GM21619 (cell line): ENCODE results near the gene RFTN1.

Experiments used
- ATAC-seq: cut with Tn5 transposase; IDR thresholded peaks from one replicate; pipeline ENCODE4 v1.9.1; 2021; ENCODE audit not compliant: unreplicated experiment

RFTN1 gene

DNA sequence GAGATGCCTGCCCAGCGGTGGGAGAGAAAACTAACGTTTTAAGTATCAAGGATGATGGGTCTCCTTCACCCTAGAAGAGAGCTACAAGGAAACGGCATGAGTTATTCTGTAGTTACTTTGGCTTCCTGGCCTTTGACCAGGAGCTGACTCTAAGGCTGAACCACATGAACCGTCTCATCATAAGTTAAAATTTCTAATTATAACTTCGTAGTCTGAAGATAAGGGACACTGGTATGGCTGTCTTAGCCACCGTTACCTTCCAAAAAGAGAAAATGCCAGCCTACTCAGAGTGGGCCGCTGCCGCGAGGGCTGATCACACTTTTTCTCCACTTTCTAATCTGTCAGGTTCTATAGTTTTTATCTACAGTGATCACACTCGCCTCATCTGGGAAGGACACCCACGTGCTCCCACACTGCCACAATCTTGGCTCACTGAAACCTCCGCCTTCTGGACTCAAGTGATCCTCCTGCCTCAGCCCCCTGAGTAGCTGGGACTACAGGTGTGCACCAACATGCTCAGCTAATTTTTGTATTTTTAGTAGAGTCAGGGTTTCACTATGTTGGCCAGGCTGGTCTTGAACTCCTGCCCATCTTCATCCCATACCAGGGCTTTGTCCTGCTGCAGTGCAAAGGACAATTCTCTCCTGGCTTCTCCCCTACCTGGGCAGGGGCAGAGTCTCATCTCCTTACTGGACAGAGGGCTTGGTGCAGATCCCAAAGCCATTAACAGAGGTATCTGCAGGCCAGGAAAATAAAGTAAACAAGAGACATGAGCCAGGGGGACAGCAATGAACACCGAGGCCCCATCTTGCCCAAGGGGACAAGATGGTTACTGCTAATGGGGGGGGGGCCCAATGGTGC, 73.4 kb downstream of the RFTN1 start:
- ATAC-seq = no peak

DNA sequence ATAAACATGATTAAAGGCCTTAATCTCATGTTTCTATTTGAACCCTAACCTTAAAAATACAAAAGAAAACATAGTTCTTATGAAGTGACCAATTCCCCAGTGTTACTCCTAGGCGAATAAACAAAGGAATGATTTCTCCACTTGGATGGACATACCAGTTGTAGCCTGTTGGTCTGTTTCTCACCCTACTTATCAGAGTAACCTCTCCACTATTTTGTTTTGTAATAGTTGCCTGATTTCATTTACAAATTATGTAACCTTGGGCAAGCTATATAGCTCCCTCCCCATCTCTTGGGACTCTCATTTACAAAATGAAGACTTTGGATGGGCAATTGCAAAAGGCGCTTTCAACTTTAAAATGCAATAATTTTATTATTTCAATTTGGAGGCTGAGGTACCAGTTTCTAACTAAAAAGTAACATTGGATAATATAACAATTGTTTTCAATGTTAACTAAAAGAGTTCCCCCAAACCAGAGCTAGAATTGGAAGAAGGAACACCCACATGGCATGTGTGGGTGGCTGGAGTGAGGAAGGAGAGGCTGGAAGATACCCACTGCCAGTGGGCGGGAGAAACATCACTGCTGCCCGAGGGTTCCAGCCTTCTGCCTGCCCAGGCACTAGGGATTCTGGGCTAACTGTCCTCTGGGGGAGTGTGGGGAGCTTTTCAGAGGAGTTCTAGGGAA, 74.2 kb downstream of the RFTN1 start:
- ATAC-seq = no peak

DNA sequence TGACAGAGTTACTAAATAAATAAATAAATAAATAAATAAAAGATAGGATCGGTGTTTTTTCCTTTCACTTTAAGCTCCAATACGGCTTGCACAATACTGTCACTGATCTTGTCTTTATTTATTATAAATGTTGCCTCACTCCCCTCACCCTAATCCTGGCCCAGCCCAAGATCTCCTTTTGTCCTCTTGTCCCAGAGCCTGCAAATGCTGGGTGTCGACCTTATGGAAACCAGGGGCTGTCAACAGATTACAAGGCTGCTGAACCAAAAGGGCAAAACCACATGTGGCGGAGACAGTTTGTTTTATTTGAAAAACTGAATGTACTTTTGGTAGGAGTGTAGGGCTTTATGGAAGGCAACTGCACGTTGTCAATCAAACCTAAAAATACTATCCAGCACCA, 75.9 kb downstream of the RFTN1 start:
- no peak for ATAC-seq

DNA sequence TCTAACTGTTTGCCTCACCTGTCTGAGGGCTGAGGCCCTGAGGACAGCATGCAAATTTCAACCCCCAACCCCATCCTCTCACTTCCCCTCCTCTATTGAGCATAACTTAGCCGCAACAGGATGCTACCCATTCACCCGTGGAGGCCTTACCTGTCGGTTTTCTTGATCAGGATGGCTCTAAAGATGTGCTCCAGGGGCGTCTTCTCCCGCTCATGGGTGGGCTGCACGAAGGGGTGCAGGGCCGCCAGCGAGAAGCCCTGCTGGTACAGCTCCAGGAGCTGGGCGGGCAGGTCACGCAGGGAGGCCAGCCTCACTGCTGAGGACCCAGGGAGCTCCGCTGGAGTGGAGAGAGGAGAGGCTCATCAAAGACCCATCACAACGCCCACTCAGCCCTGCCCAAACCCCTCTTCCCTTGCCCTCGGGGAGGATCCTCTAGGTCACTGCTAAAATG, 79.8 kb downstream of the RFTN1 start:
- ATAC-seq = peak; percentile 79

DNA sequence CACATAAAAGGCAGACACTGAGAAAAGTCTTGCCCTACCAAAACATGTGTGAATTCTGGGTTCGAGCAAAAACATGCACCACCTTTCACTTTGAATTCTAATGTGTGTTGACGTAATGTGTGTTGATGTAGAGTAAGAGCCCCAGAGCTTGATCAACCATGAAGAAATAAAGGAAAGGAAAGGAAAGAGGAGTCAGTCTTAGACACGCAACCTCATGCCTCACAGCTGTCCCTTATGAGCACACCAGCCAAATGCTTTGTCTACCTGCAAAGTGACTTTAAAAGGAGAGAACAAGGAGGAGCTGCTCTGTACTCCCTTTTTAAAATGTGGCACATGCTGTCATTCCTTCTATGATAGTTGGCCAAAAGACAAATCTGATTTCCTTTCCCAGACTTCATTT, 80.8 kb downstream of the RFTN1 start:
- no peak for ATAC-seq

DNA sequence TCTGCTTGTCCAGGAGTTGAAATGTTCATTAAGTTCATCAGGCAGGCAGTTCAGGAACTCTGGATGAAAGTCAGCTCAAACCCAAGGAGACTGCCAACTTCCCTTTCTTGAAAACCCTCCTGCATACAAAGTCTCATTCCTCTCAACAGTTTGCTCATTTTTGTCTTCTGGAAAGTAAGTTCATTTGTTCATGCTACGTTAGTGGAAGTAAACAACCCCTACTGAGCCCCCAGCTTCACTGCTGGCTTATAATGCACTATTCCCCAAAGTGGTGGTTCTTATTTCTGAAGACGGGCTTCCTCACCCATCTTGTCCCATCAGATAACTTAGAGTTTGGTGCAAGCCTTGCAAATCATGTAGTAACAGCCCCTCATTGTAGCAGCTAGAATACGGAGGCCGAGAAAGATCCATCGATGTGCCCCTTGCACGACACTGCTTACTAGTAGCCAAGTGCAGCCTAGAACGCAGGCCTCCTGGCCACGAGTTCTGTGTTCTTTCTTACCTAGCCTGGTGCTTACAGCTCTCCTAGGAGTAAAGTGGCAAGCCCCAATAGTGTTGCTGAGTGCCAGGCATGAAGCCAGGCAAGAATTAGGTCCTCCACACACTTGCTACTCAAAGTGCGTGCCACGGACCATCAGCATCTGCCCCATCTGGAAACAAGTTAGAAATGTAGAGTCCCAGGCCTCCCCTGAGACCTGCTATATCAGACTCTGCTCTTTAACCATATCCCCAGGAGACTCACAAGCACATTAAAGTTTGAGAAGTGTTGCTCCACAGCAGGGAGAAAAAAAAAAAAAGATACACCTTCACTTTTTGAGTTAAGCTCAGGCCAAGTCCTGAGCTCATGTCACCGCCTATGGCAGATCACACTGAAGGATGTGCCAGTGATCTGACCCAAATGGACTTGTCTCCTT, 82.5 kb downstream of the RFTN1 start:
- ATAC-seq = peak; percentile 46

DNA sequence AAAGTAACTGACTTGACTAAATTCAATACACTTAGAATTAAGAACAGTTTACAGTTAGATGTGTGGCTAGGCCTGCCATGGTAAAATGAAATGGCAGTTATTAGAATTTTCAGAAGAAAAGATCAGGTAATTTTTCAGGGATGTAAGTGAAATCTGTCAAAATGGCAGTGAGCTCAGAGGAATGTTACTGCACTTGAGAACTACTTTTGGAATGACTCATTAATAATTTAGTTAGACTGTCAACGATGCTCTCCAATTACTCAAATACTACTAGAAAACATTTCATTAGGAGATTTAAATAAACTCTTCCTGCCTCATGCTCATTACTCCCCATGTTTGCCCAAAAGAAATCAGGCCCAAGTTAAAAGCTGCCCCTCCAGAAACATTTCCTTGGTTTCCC, 84.4 kb downstream of the RFTN1 start:
- no peak for ATAC-seq

DNA sequence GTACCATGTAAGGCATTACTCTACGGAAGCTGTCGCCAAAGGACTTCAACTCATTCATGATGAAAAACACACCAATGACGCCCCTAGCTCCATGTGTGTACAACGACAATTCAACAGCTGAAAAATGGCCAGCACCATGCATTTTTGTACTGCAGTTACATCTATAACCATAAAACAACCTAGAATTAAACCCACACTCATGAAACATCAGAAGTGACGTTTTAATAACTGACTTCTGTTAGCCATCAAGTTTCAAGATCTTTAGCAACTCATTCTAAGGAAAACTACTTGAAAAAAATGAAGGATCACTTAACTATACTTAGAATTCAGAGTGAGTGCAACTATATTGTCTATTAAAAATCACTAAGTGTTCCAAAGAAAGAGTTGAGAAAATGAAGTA, 84.9 kb downstream of the RFTN1 start:
- no peak for ATAC-seq

DNA sequence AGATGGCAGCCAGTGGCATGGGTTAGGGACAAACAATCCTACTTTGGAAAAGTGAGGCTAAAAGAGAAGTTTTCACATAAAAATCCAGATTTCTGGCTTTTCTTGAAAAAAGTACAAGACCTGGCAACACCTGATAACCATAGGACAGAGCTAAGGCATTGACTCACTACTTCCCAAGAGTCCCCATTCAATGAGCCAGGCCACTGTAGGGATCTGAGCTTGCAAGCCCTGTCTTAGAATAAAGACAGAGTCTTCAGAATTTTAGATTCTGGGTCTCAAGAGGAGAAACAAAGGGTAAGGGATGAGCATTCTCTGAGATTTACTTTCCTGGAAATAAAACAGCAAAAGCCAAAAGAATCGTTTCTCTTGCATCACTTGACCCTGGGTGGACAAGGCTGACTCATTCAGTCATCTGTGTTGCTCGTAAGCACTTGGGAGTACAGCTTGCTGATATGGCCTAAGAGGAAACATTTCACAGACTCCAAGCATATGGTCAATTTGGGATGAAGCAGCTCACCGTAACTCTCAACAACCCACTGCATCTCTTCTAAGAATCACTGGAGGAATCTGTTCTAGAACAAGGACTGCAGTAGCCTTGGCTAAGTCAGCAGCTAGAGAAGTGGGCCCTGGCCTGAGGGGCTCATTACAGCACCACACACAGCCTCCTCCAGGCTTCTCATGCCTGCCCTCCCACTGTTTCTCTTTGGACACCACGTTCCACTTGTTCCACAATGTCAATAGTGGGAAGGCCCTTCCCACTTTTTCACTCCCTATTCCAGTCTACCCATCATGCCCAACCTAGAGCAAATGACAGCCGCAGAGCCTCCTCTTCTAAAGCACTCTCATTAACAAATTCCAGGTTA, 86.2 kb downstream of the RFTN1 start:
- ATAC-seq = no peak

DNA sequence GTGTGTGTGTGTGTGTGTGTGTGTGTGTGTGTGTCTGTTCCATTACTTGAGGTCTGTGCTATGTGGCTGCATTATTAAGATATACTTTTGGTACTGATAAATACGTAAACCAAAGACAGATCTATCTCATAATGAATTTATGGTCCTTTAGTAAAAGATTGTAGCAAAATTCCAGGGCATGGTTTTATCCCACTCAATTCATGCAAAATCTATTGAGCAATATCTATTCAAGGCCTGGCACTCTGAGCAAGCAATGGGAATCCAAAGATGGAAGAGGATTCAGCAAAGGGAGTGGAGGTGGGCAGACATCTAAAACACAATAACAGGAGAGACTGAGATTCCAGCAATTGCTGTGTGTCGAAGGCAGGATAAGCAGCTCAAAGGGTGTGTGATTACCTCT, 86.8 kb downstream of the RFTN1 start:
- ATAC-seq = no peak

DNA sequence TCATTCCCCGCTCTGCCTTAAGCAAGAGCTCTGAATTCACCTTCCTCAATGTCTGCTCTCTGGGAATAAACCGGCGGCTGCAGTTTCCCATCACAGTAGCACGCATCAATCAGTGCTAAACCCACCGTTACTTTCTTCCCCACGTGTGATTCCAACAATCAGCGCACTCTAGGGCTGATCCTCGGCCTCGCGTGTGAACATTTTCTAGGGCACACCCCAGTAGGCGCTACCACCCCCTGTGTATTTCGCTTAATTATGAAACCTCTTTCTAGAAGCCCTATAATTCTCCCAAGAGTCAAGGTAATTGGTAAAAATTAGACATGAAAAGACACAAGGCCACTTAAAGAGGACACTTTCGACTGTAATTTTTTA, 87.5 kb downstream of the RFTN1 start:
- no peak for ATAC-seq

DNA sequence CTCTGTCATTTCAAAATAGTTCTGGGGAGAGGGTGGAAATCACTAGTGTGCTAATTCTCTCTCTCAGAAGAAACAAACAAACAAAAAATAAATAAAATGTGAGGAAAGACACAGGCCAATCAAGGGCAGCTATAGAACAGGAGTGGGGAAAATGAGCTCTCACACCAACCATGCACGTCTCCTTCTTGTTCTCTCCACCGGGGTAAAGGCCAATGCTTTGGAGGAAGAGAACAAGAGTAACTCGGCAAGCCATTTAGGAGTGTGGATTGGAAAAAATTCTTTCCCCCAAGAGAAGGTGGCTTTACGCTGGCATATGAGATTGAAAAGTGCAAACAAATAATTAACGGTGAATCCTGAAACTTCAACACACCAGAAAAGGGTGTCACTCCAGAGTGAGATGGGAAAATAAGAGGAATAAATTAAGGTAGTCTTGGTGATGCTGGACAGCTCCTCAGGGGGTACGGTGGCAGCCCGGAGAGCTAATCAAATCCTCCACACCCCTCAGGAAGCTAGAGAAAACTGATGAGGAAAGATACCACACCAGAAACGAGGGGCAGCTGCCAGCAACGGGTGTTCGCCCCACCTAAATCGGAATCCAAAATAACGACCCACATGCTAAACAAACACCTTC, 88.0 kb downstream of the RFTN1 start:
- no peak for ATAC-seq

DNA sequence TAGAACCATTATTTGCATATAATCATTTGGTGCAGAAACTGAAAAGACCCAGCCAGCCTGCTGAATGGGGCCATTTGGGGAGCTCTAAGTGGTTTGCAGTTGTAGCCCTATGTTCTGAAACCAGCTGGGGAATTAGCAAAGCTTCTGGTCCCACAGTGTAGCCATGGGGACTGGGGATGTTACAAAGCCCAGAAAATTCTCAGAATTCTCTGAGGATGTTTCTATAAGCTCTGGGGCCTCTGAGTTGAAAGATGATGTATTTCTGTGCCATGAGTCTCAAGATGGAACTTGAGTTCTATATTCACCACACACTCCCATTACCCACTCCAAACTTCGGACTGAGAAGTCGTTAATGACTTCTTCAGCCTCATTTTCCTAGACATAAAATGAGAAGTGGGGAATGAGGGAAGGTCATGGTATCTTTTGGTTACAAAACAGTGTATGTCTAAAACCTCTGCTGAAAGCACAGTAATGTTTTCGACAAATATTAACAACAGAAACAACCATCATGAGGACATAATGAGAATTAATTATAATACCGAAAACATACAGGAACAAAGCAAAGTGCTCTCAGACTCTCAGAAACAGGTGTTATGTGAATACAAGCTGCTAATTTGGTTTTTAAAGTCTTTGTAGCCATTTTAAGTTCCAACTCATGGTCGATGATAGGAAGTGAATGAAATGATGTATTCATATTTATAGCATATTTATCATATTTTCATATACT, 89.4 kb downstream of the RFTN1 start:
- ATAC-seq = peak; percentile 82

DNA sequence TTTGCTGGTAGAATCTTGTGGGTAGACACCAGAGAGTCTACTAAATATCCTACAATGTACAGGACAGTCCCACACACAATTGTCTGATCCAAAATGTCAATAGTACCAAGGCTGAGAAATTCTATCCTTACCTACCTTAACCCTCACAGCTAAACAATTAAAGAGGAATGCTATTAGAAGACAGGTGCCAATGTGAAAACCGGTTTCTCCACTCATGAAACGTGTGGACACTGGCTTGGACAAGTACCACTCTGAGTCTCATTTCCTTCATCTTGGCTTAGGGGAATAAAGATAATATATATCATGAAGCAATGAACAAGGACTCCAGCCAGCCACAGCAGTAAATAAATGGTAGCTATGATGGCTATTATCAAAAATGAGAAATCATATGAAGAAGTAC, 90.2 kb downstream of the RFTN1 start:
- ATAC-seq = no peak

DNA sequence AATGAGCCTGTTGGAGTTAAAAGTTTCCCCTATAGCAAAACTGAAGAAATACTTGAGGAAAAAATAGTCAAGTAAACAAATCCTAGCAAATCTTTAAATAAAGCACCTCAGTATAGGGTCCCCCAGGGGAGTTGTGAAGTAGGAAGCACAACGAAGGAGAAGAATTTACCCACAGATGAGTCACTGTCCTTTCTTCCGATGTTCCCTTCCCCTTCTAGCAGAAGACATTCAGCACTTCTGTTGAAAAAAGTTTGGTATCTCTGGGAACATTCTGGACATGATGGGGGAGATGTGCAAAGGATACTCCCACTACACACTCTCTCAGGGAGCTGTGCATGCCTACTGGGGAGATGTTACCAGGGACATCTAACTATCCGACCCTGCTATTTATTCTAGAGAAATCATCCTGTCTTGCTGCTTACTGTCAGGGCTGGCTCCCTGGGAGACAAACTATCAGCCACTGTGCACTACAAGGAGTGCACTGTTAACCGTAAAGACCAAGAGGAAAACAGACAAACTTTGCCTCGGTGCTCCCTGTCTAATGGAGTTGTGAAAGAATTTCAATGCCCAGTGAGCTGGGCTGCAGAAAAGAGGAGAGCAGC, 93.8 kb downstream of the RFTN1 start:
- no peak for ATAC-seq

DNA sequence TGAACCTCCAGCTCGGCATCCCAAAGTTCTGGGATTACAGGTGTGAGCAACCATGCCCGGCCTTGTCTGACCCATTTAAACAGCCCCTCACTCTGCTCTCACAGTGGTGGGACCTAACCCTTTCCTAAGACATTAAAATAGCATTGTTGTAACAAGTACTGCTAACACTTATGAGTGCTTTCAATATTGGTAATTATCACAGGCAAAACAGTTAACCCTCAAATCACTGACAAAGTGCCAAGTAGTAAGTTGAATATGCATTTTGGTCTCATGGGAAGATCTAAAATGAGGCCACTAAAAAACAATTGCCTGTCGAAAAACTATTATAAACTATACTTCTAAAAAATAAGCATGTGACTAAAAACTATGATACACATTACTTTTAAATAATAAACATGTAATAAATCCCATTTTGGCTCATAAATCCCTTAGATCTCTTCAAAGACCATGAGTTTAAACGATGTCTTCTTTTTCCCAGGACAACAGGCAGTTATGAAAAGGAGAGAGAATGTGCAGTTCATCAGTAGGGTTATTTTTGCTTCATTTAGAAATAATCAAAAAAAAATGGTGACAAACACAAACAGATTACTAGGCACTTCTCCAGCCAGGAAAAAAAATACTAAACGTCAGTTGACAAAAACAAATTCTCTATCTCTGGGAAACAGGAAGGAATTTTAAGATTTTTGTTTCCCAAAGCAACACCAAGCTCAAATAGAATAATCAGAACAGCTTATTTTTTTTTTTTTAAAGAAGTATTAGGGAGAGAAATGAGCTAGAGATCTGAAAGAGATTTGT, 95.4 kb downstream of the RFTN1 start:
- no peak for ATAC-seq

DNA sequence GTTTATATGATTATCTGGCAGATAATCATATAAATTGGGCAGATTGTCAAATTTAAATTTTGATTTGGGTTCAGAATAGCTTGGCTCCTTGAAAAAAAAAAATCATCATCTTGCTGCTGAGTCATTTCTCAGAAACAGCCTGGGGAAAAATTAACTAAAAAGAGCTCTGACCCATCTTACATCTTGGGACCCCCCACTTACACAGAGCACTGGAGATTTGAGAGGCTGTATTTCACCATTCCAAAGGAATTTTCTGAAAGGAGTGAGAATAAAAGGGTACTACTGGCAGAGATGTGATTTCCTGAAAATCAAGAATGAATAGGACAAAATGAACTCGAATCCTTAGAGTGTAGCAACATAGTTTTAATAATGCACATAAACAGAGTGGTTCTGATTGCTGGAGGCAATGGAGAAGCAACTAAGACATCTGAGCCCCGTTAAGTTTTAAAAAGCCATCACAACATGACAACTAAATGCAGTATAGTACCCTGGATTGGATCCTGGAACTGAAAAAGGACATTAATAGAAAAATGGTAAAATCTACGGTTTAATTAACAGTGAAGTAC, 97.5 kb downstream of the RFTN1 start:
- ATAC-seq = no peak

DNA sequence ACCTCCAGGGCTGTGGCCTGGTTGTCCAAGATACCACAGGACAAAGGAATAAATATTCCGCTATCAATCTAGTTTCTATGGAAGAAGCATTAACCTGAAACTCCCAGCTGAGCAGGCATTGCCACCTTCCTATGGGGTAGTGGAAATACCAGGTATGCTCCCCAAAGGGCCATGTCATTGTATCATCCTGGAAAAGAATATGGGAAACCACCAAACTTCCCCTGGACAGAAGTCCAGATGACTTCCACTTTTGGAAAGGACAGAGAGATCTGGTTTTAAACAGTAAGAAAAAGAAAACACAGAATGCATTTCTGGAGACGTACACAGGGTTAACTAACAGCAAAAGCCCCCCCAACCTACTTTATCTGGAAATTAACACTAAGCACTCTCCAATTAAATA, 100.2 kb downstream of the RFTN1 start:
- no peak for ATAC-seq
